HEK293 (cell line): ENCODE measurements around the gene SLC25A47.

Experiments used
- CTCF ChIP-seq: fragments of 450-650 bp; formaldehyde crosslinking; IDR thresholded peaks from 2 replicates; pipeline ENCODE4 v1.5.1; 2016; ENCODE audit warnings: missing biosample characterization, missing genetic modification characterization
- MZF1 ChIP-seq: fragments of 450-650 bp; formaldehyde crosslinking; IDR thresholded peaks from 2 replicates; pipeline ENCODE4 v1.5.1; 2017; ENCODE audit warnings: missing biosample characterization, missing genetic modification characterization, borderline replicate concordance
- REST ChIP-seq: fragments of 450-650 bp; formaldehyde crosslinking; IDR thresholded peaks from 2 replicates; pipeline ENCODE4 v1.5.1; 2016; ENCODE audit warnings: missing biosample characterization, missing genetic modification characterization
- SP2 ChIP-seq: fragments of 450-650 bp; formaldehyde crosslinking; IDR thresholded peaks from 2 replicates; pipeline ENCODE4 v1.5.1; 2016; ENCODE audit warnings: missing biosample characterization, missing genetic modification characterization
- TSHZ1 ChIP-seq: fragments of 450-650 bp; formaldehyde crosslinking; IDR thresholded peaks from 2 replicates; pipeline ENCODE4 v1.5.1; 2016; ENCODE audit warnings: missing biosample characterization, missing genetic modification characterization, borderline replicate concordance
- YY1 ChIP-seq: fragments of 450-650 bp; formaldehyde crosslinking; IDR thresholded peaks from 2 replicates; pipeline ENCODE4 v1.5.1; 2018; ENCODE audit warnings: missing biosample characterization, missing genetic modification characterization
- ZBTB17 ChIP-seq: fragments of 450-650 bp; formaldehyde crosslinking; IDR thresholded peaks from 2 replicates; pipeline ENCODE4 v1.5.1; 2016; ENCODE audit warnings: missing biosample characterization, missing genetic modification characterization
- ZBTB7A ChIP-seq: fragments of 450-650 bp; formaldehyde crosslinking; IDR thresholded peaks from 2 replicates; pipeline ENCODE4 v1.5.1; 2016; ENCODE audit warnings: low read depth, missing biosample characterization, missing genetic modification characterization
- ZNF140 ChIP-seq: fragments of 450-650 bp; formaldehyde crosslinking; IDR thresholded peaks from 2 replicates; pipeline ENCODE4 v1.5.1; 2016; ENCODE audit warnings: missing biosample characterization, missing genetic modification characterization
- ZNF148 ChIP-seq: fragments of 450-650 bp; formaldehyde crosslinking; IDR thresholded peaks from 2 replicates; pipeline ENCODE4 v1.5.0; 2017; ENCODE audit warnings: missing biosample characterization, missing genetic modification characterization, borderline replicate concordance
- ZNF510 ChIP-seq: fragments of 450-650 bp; formaldehyde crosslinking; IDR thresholded peaks from 2 replicates; pipeline ENCODE4 v1.5.1; 2018; ENCODE audit warnings: mild to moderate bottlenecking, missing genetic modification characterization, missing biosample characterization; ENCODE audit not compliant: insufficient replicate concordance
- ZNF701 ChIP-seq: fragments of 450-650 bp; formaldehyde crosslinking; IDR thresholded peaks from 2 replicates; pipeline ENCODE4 v1.5.1; 2016; ENCODE audit warnings: missing biosample characterization, missing genetic modification characterization
- ZNF785 ChIP-seq: fragments of 450-650 bp; formaldehyde crosslinking; IDR thresholded peaks from 2 replicates; pipeline ENCODE4 v1.5.1; 2016; ENCODE audit warnings: missing biosample characterization, missing genetic modification characterization
- ZNF792 ChIP-seq: fragments of 450-650 bp; formaldehyde crosslinking; IDR thresholded peaks from 2 replicates; pipeline ENCODE4 v1.5.1; 2016; ENCODE audit warnings: missing biosample characterization, missing genetic modification characterization

- TF ChIP-seq ZNF785 (no peak), ZNF140 (tag by site-specific recombination) (no peak), CTCF (tag by site-specific recombination) (no peak), SP2 (tag by site-specific recombination) (no peak), YY1 (tag by site-specific recombination) (no peak), MZF1 (tag by site-specific recombination) (no peak), ZNF510 (tag by site-specific recombination) (no peak), ZBTB17 (tag by site-specific recombination) (peak; percentile 45), REST (no peak), ZNF792 (tag by site-specific recombination) (no peak), ZNF148 (tag by site-specific recombination) (no peak), TSHZ1 (tag by site-specific recombination) (no peak), ZBTB7A (no peak), ZNF701 (tag by site-specific recombination) (no peak)
Measured at GRCh38 chr14:100372357-100373048, 49.4 kb downstream of the SLC25A47 start.
